GM18508 (cell line): ENCODE measurements around the gene SLC5A11.
"Not testable (repeated sequence)": the region's sequence is repeated elsewhere in the genome, so short reads cannot be mapped to it uniquely, and the experiment has no call there.

ENCODE experiments used
- ATAC-seq: cut with Tn5 transposase; IDR thresholded peaks from one replicate; pipeline ENCODE4 v1.9.1; 2021; ENCODE audit warnings: moderate number of reproducible peaks; ENCODE audit not compliant: insufficient read depth, unreplicated experiment

The SLC5A11 gene

GRCh38 chr16:24854607-24855171 is 8.9 kb downstream of the SLC5A11 start:
- ATAC-seq: no peak

- no peak for ATAC-seq
Measured at GRCh38 chr16:24855678-24856077, 9.9 kb downstream of the SLC5A11 start.

GRCh38 chr16:24856871-24857270 is 11.1 kb downstream of the SLC5A11 start:
- ATAC-seq: not testable (repeated sequence)

GRCh38 chr16:24858219-24859041 is 12.7 kb downstream of the SLC5A11 start:
- no peak for ATAC-seq

- ATAC-seq: no peak
Measured at GRCh38 chr16:24861461-24861860, 15.7 kb downstream of the SLC5A11 start.

GRCh38 chr16:24863582-24864437 is 18.0 kb downstream of the SLC5A11 start:
- no peak for ATAC-seq

GRCh38 chr16:24869033-24869432 is 23.3 kb downstream of the SLC5A11 start:
- no peak for ATAC-seq

GRCh38 chr16:24871891-24872290 is 26.1 kb downstream of the SLC5A11 start:
- ATAC-seq: no peak

GRCh38 chr16:24873028-24873427 is 27.3 kb downstream of the SLC5A11 start:
- no peak for ATAC-seq

- ATAC-seq: no peak
Measured at GRCh38 chr16:24875466-24875865, 29.7 kb downstream of the SLC5A11 start.

- ATAC-seq: no peak
Measured at GRCh38 chr16:24876231-24876630, 30.5 kb downstream of the SLC5A11 start.

GRCh38 chr16:24879684-24880083 is 33.9 kb downstream of the SLC5A11 start:
- ATAC-seq: no peak

GRCh38 chr16:24883714-24884151 is 38.0 kb downstream of the SLC5A11 start:
- ATAC-seq: no peak

- ATAC-seq: no peak
Measured at GRCh38 chr16:24887472-24887871, 41.7 kb downstream of the SLC5A11 start.

GRCh38 chr16:24890746-24891145 is 45.0 kb downstream of the SLC5A11 start:
- ATAC-seq: no peak

GRCh38 chr16:24896439-24896838 is 50.7 kb downstream of the SLC5A11 start:
- no peak for ATAC-seq

- not testable (repeated sequence) for ATAC-seq
Measured at GRCh38 chr16:24897522-24897921, 51.8 kb downstream of the SLC5A11 start.

- no peak for ATAC-seq
Measured at GRCh38 chr16:24900230-24900629, 54.5 kb downstream of the SLC5A11 start.

- no peak for ATAC-seq
Measured at GRCh38 chr16:24906199-24906808, 60.5 kb downstream of the SLC5A11 start.

GRCh38 chr16:24906901-24907300 is 61.1 kb downstream of the SLC5A11 start:
- ATAC-seq: no peak
